Activated CD8-positive, alpha-beta T cell treated with anti-CD3 and anti-CD28 coated beads for 36 hours (primary cell): ENCODE results near the gene PMPCA. TPM values are rescaled to one million over a fixed set of nuclear protein-coding genes. Genes with fewer than 3 reads are reported as not detected.

Source experiments
- ATAC-seq: fragments of 200-7000 bp; cut with Tn5 transposase; one replicate; pipeline ENCODE4 v1.10.0; 2021; ENCODE audit warnings: mild to moderate bottlenecking, moderate library complexity
- CTCF ChIA-PET: fragments of 350-600 bp; sonication (Branson Sonifier 250); formaldehyde crosslinking; loops from one replicate; lab custom pipeline; 2021; ENCODE audit warnings: antibody characterized with exemption; lab: Charles Lee
- POLR2A ChIA-PET: fragments of 350-600 bp; sonication (Branson Sonifier 250); formaldehyde crosslinking; loops from one replicate; lab custom pipeline; 2021; ENCODE audit warnings: antibody characterized with exemption; lab: Charles Lee
- DNase-seq: peaks from one replicate; pipeline ENCODE4 v3.0.0-alpha.2; 2020
- H3K27ac Mint-ChIP-seq: one replicate; pipeline ENCODE4 v1.8.0; 2021; ENCODE audit warnings: mild to moderate bottlenecking, mixed read lengths
- H3K27me3 Mint-ChIP-seq: one replicate; pipeline ENCODE4 v1.8.0; 2021; ENCODE audit warnings: mixed read lengths
- H3K36me3 Mint-ChIP-seq: one replicate; pipeline ENCODE4 v1.8.0; 2021; ENCODE audit warnings: low read depth, mixed read lengths
- H3K4me1 Mint-ChIP-seq: one replicate; pipeline ENCODE4 v1.8.0; 2021; ENCODE audit warnings: low read depth, mixed read lengths
- H3K4me3 Mint-ChIP-seq: one replicate; pipeline ENCODE4 v1.8.0; 2021; ENCODE audit warnings: mild to moderate bottlenecking, moderate library complexity, mixed read lengths
- H3K9me3 Mint-ChIP-seq: one replicate; pipeline ENCODE4 v1.8.0; 2021; ENCODE audit warnings: mixed read lengths
- CTCF ChIP-seq: fragments of 200-600 bp; IDR thresholded peaks from one replicate; pipeline ENCODE4 v1.8.0; 2022; ENCODE audit warnings: antibody characterized with exemption, mild to moderate bottlenecking
- intact Hi-C: fragments of 100-400 bp; cut with micrococcal nuclease; formaldehyde crosslinking; loops from one replicate; pipeline ENCODE4 v1.10.0; 2022
- total RNA-seq, 2 experiments: library from RNA; stranded (reverse); gene quantifications; one replicate each; pipeline ENCODE4 v1.2.3, GENCODE V29; 2021

PMPCA gene
- total RNA-seq, 2 experiments from 2014 or later = 128 to 140 TPM

- ATAC-seq (no peak), DNase-seq (no peak)
- H3K27ac Mint-ChIP-seq = no peak overlapping the region
- POLR2A ChIA-PET = interaction anchor here (1.0 kb wide), 1 partner anchor 8 kb away, joined by 3 read pairs; no protein-coding TSS in a partner anchor
- H3K4me1 Mint-ChIP-seq = no peaks in the 10 kb centered on the region
- no peaks in the 10 kb centered on the region for H3K9me3 Mint-ChIP-seq
- H3K27me3 Mint-ChIP-seq = no peaks in the 10 kb centered on the region
- intact Hi-C loops = no loop called here
- no peak overlapping the region for H3K4me3 Mint-ChIP-seq
- no peak for TF ChIP-seq CTCF
- H3K36me3 Mint-ChIP-seq = peaks cover 51% of the 10 kb centered on the region
- CTCF ChIA-PET = no interaction called here
These were observed 36.8 kb downstream of the PMPCA start for GRCh38 chr9:136447173-136447778.

DNA sequence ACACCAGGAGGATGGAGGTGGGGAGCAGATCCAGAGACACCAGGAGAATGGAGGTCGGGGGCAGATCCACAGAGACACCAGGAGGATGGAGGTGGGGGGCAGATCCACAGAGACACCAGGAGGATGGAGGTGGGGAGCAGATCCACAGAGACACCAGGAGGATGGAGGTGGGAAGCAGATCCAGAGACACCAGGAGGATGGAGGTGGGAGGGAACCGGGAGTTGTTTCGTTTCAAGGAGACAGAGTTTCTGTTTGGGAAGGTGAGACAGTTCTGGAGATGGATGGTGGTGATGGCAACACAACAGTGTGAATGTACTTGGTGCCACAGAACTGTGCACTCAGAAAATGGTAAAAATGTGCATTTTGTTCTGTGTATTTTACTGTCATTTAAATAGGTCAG, 38.2 kb downstream of the PMPCA start:
- ATAC-seq (no peak), DNase-seq (no peak)
- no peaks in the 10 kb centered on the region for H3K27me3 Mint-ChIP-seq
- intact Hi-C loops = no loop called here
- ChIA-PET CTCF (no interaction called here), POLR2A (no interaction called here)
- H3K9me3 Mint-ChIP-seq = no peaks in the 10 kb centered on the region
- H3K4me1 Mint-ChIP-seq = no peaks in the 10 kb centered on the region
- no peak for TF ChIP-seq CTCF
- H3K27ac Mint-ChIP-seq = no peak overlapping the region
- no peak overlapping the region for H3K4me3 Mint-ChIP-seq
- peaks cover 52% of the 10 kb centered on the region for H3K36me3 Mint-ChIP-seq

DNA sequence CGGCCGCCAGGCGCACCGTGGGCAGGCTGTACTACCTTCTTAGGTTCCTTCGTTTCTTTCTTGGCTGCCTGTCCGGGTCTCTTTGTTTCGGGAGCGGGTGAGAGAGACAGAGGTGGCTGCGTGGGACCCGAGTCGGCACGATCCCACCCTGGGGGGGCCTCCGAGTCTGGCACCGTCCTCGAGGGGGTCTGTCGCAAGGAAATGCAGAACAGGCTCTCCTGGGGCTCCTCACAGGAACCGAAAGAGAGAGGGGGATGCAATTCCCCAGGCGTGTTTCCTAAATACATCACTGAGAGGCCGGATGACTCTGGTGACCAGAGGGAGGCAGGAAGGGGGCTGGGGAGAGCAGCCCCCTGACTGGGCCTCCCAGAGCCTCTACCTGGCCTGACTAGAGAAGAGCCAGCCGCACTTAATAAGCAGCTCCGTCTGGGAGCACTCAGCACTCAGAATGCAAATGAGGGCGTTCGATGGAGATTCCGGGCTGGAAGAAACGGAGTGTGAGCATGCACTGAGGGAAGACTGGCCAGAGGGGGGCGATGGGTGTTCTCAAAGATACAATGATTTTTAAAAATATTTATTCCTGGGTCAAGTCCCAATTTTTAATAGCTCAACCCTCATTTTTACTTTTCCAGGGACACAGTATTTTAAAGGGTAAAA, 40.9 kb downstream of the PMPCA start:
- H3K4me3 Mint-ChIP-seq = no peak overlapping the region
- H3K27me3 Mint-ChIP-seq = no peaks in the 10 kb centered on the region
- DNase-seq = no peak
- POLR2A ChIA-PET = no interaction called here
- no peaks in the 10 kb centered on the region for H3K9me3 Mint-ChIP-seq
- H3K4me1 Mint-ChIP-seq = no peaks in the 10 kb centered on the region
- no peak overlapping the region for H3K27ac Mint-ChIP-seq
- ATAC-seq = no peak
- H3K36me3 Mint-ChIP-seq = peaks cover 58% of the 10 kb centered on the region
- TF ChIP-seq CTCF = no peak
- CTCF ChIA-PET = no interaction called here
- intact Hi-C loops = no loop called here

DNA sequence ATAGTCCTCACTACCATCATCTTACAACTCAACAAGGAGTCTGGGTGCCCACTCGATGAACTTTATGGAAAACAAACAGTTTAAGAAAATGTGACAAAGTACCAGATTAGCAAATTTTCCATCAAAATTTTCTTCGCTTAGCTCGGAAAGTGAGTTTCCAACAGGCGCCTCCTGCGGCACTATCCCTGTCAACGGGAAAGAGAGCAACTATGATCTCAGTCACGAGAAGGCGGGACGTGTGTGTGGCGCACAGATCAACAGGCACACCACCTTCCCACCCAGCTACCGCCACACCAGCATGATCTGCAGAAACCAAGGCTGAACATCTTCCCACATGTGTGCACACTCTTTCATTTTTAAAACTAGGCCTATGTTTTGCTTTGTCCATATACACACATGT, 42.9 kb downstream of the PMPCA start:
- H3K9me3 Mint-ChIP-seq = no peaks in the 10 kb centered on the region
- ChIA-PET CTCF (no interaction called here), POLR2A (interaction anchor here (0.6 to 1.5 kb wide), 3 partner anchors 17 to 491 kb away, joined by 3 to 4 read pairs (median 3); partner anchors contain the start of gene FBXW5)
- TF ChIP-seq CTCF = no peak
- H3K27me3 Mint-ChIP-seq = no peaks in the 10 kb centered on the region
- intact Hi-C loops = no loop called here
- H3K4me1 Mint-ChIP-seq = no peaks in the 10 kb centered on the region
- no peak overlapping the region for H3K27ac Mint-ChIP-seq
- peaks cover 51% of the 10 kb centered on the region for H3K36me3 Mint-ChIP-seq
- ATAC-seq (no peak), DNase-seq (no peak)
- H3K4me3 Mint-ChIP-seq = no peak overlapping the region

- Mint-ChIP-seq H3K27ac (no peak overlapping the region), H3K9me3 (no peaks in the 10 kb centered on the region), H3K4me1 (no peaks in the 10 kb centered on the region), H3K27me3 (no peaks in the 10 kb centered on the region), H3K36me3 (peaks cover 51% of the 10 kb centered on the region), H3K4me3 (no peak overlapping the region)
- POLR2A ChIA-PET = interaction anchor here (1.2 kb wide), 2 partner anchors 11 to 41 kb away, joined by 3 read pairs; no protein-coding TSS in a partner anchor
- intact Hi-C loops = no loop called here
- DNase-seq (no peak), ATAC-seq (no peak)
- CTCF ChIA-PET = no interaction called here
- no peak for TF ChIP-seq CTCF
These were observed 43.8 kb downstream of the PMPCA start for GRCh38 chr9:136454026-136454796.
